GM18526 (cell line): Measurements from ENCODE around the gene SLC18A3.

Source experiments
- POLR2A ChIP-seq: IDR thresholded peaks from 3 replicates; pipeline ENCODE4 v1.6.1; 2011; ENCODE audit not compliant: insufficient read length; ENCODE audit errors: extremely low read depth

Gene SLC18A3

GRCh38 chr10:49610114-49610457 lies at the start of gene SLC18A3:
SLC18A3 (plus strand) TSS chr10:49610310; CDS start chr10:49610741, 431 bp downstream.
- TF ChIP-seq POLR2A = no peak

GRCh38 chr10:49560526-49560925 lies 49.6 kb upstream of the SLC18A3 start:
- TF ChIP-seq POLR2A = no peak

GRCh38 chr10:49562893-49563292 lies 47.2 kb upstream of the SLC18A3 start:
- TF ChIP-seq POLR2A = no peak

GRCh38 chr10:49564461-49565009 lies 45.6 kb upstream of the SLC18A3 start:
- no peak for TF ChIP-seq POLR2A

DNA sequence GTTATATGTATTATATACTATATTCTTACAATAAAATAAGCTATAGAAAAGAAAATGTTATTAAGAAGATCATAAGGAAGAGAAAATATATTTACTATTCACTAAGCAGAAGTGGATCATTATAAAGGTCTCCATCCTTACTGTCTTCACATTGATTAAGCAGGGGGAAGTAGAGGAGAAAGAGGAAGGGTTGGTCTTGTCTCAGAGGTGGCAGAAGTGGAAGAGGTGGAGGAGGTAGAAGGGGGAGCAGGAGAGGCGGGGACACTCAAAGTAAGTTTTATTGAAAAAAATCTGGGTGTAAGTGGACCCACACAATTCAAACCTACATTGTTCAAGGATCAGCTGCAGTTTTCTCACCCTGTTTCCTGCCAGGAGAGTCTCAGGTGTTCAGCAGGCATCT lies 42.3 kb upstream of the SLC18A3 start:
- TF ChIP-seq POLR2A = no peak

- no peak for TF ChIP-seq POLR2A
These were observed 41.9 kb upstream of the SLC18A3 start for GRCh38 chr10:49568235-49568634.

GRCh38 chr10:49569031-49569631 lies 41.0 kb upstream of the SLC18A3 start:
- TF ChIP-seq POLR2A = no peak

- no peak for TF ChIP-seq POLR2A
These were observed 38.7 kb upstream of the SLC18A3 start for GRCh38 chr10:49571388-49571787.

- no peak for TF ChIP-seq POLR2A
These were observed 37.5 kb upstream of the SLC18A3 start for GRCh38 chr10:49572594-49573114.

DNA sequence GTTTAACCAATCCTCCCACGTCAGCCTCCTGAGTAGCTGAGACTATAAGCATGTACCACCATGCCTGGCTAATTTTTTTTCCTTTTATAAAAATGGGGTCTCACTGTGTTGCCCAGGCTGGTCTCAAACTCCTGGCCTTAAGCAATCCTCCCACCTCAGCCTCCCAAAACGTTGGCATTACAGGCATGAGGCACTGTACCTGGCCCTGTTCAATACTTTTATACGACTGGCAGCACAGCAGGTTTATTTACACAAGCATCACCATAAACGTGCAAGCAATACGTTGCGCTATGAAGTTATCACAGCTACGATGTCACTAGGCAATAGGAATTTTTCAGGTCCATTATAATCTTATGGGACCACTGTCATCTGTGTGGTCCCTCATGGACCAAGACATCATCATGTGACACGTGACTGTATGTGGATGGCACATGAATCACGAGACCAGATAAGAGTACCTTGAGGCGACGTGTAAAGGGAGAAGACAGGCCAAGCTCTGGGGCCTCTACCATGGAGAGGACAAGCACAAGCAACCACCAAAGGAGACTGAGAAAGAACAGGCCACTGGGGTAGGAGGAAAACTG lies 34.5 kb upstream of the SLC18A3 start:
- no peak for TF ChIP-seq POLR2A

DNA sequence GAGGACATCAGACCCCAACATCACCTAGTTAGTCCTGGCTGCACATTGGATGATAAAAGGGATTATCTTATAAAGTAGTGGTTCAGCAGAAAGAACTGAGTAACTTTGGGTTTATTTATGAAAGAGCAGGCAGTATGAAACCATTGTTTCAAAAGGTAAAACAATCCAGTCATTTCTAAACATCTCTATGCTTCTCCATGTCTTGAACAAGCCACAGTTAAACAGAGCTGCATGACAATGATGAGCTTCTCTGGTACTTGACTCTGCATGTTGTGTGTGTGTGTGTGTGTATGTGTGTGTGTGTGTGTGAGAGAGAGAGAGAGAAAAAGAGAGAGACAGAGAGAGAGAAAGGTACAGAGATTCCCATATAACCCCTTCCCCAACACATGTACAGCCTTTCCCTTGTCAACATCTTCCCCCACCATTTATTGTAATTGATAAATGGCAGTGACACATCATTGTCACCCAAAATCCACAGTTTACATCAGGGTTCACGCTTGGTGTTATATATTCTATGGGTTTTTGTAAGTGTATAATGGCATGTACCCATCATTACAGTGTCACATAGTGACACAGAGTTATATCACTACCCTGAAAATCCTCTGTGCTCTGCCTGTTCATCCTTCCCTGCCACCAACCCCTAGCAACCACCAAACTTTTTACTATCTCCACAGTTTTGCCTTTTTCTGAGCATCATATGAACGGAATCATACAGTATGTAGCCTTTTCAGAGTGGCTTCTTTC lies 32.8 kb upstream of the SLC18A3 start:
- TF ChIP-seq POLR2A = no peak

DNA sequence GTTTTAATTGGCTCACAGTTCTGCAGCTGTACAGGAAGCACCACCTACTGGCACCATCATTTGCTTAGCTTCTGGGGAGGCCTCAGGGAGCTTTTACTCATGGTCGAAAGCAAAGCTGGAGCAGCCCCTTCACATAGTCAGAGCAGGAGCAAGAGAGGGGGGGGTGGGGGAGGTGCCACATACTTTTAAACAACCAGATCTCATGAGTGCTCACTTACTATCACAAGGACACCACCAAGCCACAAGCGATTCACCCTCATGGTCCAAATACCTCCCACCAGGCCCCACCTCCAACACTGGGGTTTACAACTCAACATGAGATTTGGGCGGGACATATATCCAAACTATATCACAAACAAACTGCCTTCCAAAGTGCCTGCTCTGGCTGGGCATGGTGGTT lies 31.7 kb upstream of the SLC18A3 start:
- no peak for TF ChIP-seq POLR2A

DNA sequence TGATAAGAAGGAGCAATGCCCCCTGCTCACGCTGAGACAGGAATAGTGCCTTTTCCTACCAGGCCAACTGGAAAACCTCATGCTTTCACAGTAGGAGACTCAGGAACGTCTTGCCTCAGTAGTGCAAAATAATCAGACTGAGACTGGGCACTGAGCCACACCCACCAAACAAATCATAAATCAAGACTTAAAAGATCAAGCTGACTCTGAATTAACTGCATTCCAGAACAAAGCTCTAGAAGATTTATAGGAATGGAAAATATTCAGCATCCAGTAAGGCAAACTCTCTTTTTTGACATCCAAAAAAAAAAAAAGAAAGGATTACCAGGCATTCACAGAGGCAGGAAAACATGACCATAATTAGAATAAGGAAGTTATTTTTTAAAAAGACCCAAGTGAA lies 30.5 kb upstream of the SLC18A3 start:
- TF ChIP-seq POLR2A = no peak

DNA sequence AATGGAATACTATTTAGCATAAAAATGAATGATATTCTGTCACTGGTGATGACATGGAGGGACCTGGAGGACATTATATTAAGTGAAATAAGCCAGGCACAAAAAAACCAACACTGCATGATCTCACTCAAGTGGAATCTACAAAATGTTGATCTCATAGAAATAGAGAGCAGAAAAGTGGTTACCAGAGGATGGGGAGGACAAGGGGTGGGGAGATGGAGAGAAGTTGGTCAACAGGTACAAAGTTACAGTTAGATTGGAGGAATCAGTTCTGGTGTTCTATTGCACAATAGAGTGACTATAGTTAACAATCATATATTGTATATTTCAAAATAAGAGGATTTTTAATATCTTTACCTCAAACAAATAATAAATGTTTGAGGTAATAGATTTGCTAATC lies 24.7 kb upstream of the SLC18A3 start:
- no peak for TF ChIP-seq POLR2A

DNA sequence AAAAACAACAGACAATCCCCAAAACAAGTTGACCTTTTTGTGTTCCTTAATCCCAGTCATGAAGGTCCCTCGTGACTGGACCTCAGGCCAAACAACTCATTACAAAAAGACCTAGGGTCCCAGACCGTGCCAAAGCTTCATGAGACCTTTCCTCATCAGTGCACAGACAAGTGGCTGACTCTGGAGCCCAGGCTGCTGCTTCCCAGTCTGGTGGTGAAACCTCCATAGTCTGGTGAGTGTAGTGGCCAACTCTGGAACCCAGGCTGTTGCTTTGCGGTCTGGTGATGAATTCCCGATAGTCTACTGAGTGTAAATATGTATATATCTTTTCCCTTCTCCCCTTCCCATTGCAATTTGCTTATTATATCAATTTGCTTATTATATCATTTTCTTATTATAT lies 22.1 kb upstream of the SLC18A3 start:
- TF ChIP-seq POLR2A = no peak
